Lung (tissue), 12 donors: ENCODE results near the gene ACVR2B. TPM values are rescaled to one million over a fixed set of nuclear protein-coding genes. Genes with fewer than 3 reads are reported as not detected.

Experiments used
- ATAC-seq: fragments of 200-7000 bp; cut with Tn5 transposase; one replicate; pipeline ENCODE4 v1.9.1; 2020; ENCODE audit warnings: moderate number of reproducible peaks; ENCODE audit not compliant: insufficient read depth, low FRiP score
- DNase-seq, 3 donors: peaks; one replicate each; pipeline ENCODE4 v3.0.0-alpha.2; 2013 to 2017
- H3K27ac ChIP-seq, 2 donors: one replicate each; pipeline ENCODE4 v1.5.1; 2013; ENCODE audit warnings: mild to moderate bottlenecking in 2 of 2, moderate library complexity in 2 of 2, control low read depth in 1 of 2, inconsistent platforms in 1 of 2, low read depth in 1 of 2, low read length in 1 of 2
- H3K27me3 ChIP-seq, 3 donors: one replicate each; pipeline ENCODE4 v1.5.1; 2013; ENCODE audit warnings: low read length in 2 of 3; ENCODE audit not compliant: control insufficient read depth in 3 of 3, insufficient read depth in 3 of 3
- H3K36me3 ChIP-seq, 4 donors: one replicate each; pipeline ENCODE4 v1.5.1; 2013; ENCODE audit warnings: low read length in 4 of 4, mild to moderate bottlenecking in 1 of 4, moderate library complexity in 1 of 4; ENCODE audit not compliant: control insufficient read depth in 4 of 4, insufficient read depth in 4 of 4
- H3K4me1 ChIP-seq, 5 donors: one replicate each; pipeline ENCODE4 v1.5.1; 2013; ENCODE audit warnings: low read length in 5 of 5, mild to moderate bottlenecking in 2 of 5, moderate library complexity in 1 of 5; ENCODE audit not compliant: control insufficient read depth in 5 of 5, insufficient read depth in 5 of 5
- H3K4me3 ChIP-seq: one replicate; pipeline ENCODE4 v1.5.1; 2013; ENCODE audit warnings: mild to moderate bottlenecking, control low read depth, moderate library complexity
- H3K9ac ChIP-seq, 2 donors: one replicate each; pipeline ENCODE4 v1.5.1; 2013; ENCODE audit warnings: low read length in 2 of 2, control low read depth in 1 of 2; ENCODE audit not compliant: insufficient read depth in 1 of 2
- H3K9me3 ChIP-seq, 4 donors: one replicate each; pipeline ENCODE4 v1.5.1; 2013; ENCODE audit warnings: low read length in 3 of 4, mild to moderate bottlenecking in 1 of 4, moderate library complexity in 1 of 4; ENCODE audit not compliant: control insufficient read depth in 4 of 4, insufficient read depth in 3 of 4
- CTCF ChIP-seq: IDR thresholded peaks from 2 replicates; pipeline ENCODE4 v1.5.1; 2012; ENCODE audit warnings: mild to moderate bottlenecking; ENCODE audit errors: control extremely low read depth, extremely low read depth
- WGBS, 2 donors: extraction: QIAGEN DNeasy Blood & Tissue Kit; methylation state at CpG; one replicate each; pipeline ENCODE4 v1.1.7; 2013; 5-methylcytosine and 5-hydroxymethylcytosine counted together
- polyA plus RNA-seq, 2 donors: library from polyadenylated mRNA; stranded (reverse); fragments of 200-250 nt; gene quantifications; one replicate each; pipeline ENCODE4 v1.2.1, GENCODE V29; 2013
- total RNA-seq, 2 donors: library from RNA; depleted of rRNA in 1 of 2; stranded (reverse); fragments of >200 nt in 1 of 2; gene quantifications; one replicate each; pipeline ENCODE4 v1.2.1, GENCODE V29; 2014 to 2021
- donor health status: control.
- donor health status: control.
- donor health status: Bipolar disorder and iron deficiency.
- donor health status: healthy.
- donor health status: DM: yes; HTN: yes; CAD: no.

ACVR2B gene
- total and polyA plus RNA-seq, 4 donors, result 0.80 to 16.0 (median 3.5) TPM

GRCh38 chr3:38454178-38454883, 641 bp downstream of the ACVR2B start:
- H3K4me1 ChIP-seq, result peaks cover 0 to 29% (median 5%) of the 10 kb centered on the region in 5 donors
- TF ChIP-seq CTCF, result no peak
- H3K36me3 ChIP-seq, result no peaks in the 10 kb centered on the region
- H3K9me3 ChIP-seq, result no peaks in the 10 kb centered on the region
- H3K27me3 ChIP-seq, result no peaks in the 10 kb centered on the region
- peak; percentile 27 for ATAC-seq
- 1% methylated on average over 53 to 78 of the region's 78 CpGs for WGBS, 2 donors
- peak overlapping the region in 1 of 2 donors; percentile 44 for H3K9ac ChIP-seq
- H3K27ac ChIP-seq, result peak overlapping the region; percentile 91
- peak; percentile 21 to 46 (median 35) for DNase-seq
- peak overlapping the region; percentile 66 for H3K4me3 ChIP-seq

GRCh38 chr3:38454884-38455638, 1.4 kb downstream of the ACVR2B start:
- Histone ChIP-seq H3K36me3 (no peaks in the 10 kb centered on the region), H3K4me1 (peaks cover 0 to 36% (median 6%) of the 10 kb centered on the region in 5 donors), H3K27ac (peak overlapping the region; percentile 37 to 91), H3K27me3 (no peaks in the 10 kb centered on the region), H3K9ac (peak overlapping the region; percentile 16 to 44), H3K4me3 (peak overlapping the region; percentile 66), H3K9me3 (no peaks in the 10 kb centered on the region)
- WGBS, 2 donors, result 0 to 1% methylated on average over 71 to 72 of the region's 72 CpGs
- DNase-seq (peak; percentile 73 to 82 (median 82)), ATAC-seq (peak; percentile 69)
- TF ChIP-seq CTCF, result no peak

- H3K9ac ChIP-seq, result peak overlapping the region in 1 of 2 donors; percentile 16
- no peak for DNase-seq
- no peak for ATAC-seq
- H3K4me3 ChIP-seq, result peak overlapping the region; percentile 66
- TF ChIP-seq CTCF, result no peak
- H3K36me3 ChIP-seq, result no peaks in the 10 kb centered on the region
- H3K9me3 ChIP-seq, result no peaks in the 10 kb centered on the region
- 13 to 16% methylated on average over 15 of the region's 15 CpGs for WGBS, 2 donors
- H3K27me3 ChIP-seq, result no peaks in the 10 kb centered on the region
- H3K4me1 ChIP-seq, result peaks cover 5 to 43% (median 13%) of the 10 kb centered on the region in 5 donors
- peak overlapping the region; percentile 11 to 37 for H3K27ac ChIP-seq
These were observed 2.1 kb downstream of the ACVR2B start for GRCh38 chr3:38455639-38456430.
